Lung (tissue), 12 donors: Measurements from ENCODE around the gene RGCC. TPM values are rescaled to one million over a fixed set of nuclear protein-coding genes. Genes with fewer than 3 reads are reported as not detected.

Source experiments
- ATAC-seq: fragments of 200-7000 bp; cut with Tn5 transposase; one replicate; pipeline ENCODE4 v1.9.1; 2020; ENCODE audit warnings: moderate number of reproducible peaks; ENCODE audit not compliant: insufficient read depth, low FRiP score
- DNase-seq, 3 donors: peaks; one replicate each; pipeline ENCODE4 v3.0.0-alpha.2; 2013 to 2017
- H3K27ac ChIP-seq, 2 donors: one replicate each; pipeline ENCODE4 v1.5.1; 2013; ENCODE audit warnings: mild to moderate bottlenecking in 2 of 2, moderate library complexity in 2 of 2, control low read depth in 1 of 2, inconsistent platforms in 1 of 2, low read depth in 1 of 2, low read length in 1 of 2
- H3K27me3 ChIP-seq, 3 donors: one replicate each; pipeline ENCODE4 v1.5.1; 2013; ENCODE audit warnings: low read length in 2 of 3; ENCODE audit not compliant: control insufficient read depth in 3 of 3, insufficient read depth in 3 of 3
- H3K36me3 ChIP-seq, 4 donors: one replicate each; pipeline ENCODE4 v1.5.1; 2013; ENCODE audit warnings: low read length in 4 of 4, mild to moderate bottlenecking in 1 of 4, moderate library complexity in 1 of 4; ENCODE audit not compliant: control insufficient read depth in 4 of 4, insufficient read depth in 4 of 4
- H3K4me1 ChIP-seq, 5 donors: one replicate each; pipeline ENCODE4 v1.5.1; 2013; ENCODE audit warnings: low read length in 5 of 5, mild to moderate bottlenecking in 2 of 5, moderate library complexity in 1 of 5; ENCODE audit not compliant: control insufficient read depth in 5 of 5, insufficient read depth in 5 of 5
- H3K4me3 ChIP-seq: one replicate; pipeline ENCODE4 v1.5.1; 2013; ENCODE audit warnings: mild to moderate bottlenecking, control low read depth, moderate library complexity
- H3K9ac ChIP-seq, 2 donors: one replicate each; pipeline ENCODE4 v1.5.1; 2013; ENCODE audit warnings: low read length in 2 of 2, control low read depth in 1 of 2; ENCODE audit not compliant: insufficient read depth in 1 of 2
- H3K9me3 ChIP-seq, 4 donors: one replicate each; pipeline ENCODE4 v1.5.1; 2013; ENCODE audit warnings: low read length in 3 of 4, mild to moderate bottlenecking in 1 of 4, moderate library complexity in 1 of 4; ENCODE audit not compliant: control insufficient read depth in 4 of 4, insufficient read depth in 3 of 4
- CTCF ChIP-seq: IDR thresholded peaks from 2 replicates; pipeline ENCODE4 v1.5.1; 2012; ENCODE audit warnings: mild to moderate bottlenecking; ENCODE audit errors: control extremely low read depth, extremely low read depth
- WGBS, 2 donors: extraction: QIAGEN DNeasy Blood & Tissue Kit; methylation state at CpG; one replicate each; pipeline ENCODE4 v1.1.7; 2013; 5-methylcytosine and 5-hydroxymethylcytosine counted together
- polyA plus RNA-seq, 2 donors: library from polyadenylated mRNA; stranded (reverse); fragments of 200-250 nt; gene quantifications; one replicate each; pipeline ENCODE4 v1.2.1, GENCODE V29; 2013
- total RNA-seq, 2 donors: library from RNA; depleted of rRNA in 1 of 2; stranded (reverse); fragments of >200 nt in 1 of 2; gene quantifications; one replicate each; pipeline ENCODE4 v1.2.1, GENCODE V29; 2014 to 2021
- donor health status: control.
- donor health status: control.
- donor health status: Bipolar disorder and iron deficiency.
- donor health status: healthy.
- donor health status: DM: yes; HTN: yes; CAD: no.

RGCC gene
- total and polyA plus RNA-seq, 4 donors = 167 to 359 (median 292) TPM

- H3K27me3 ChIP-seq = no peaks in the 10 kb centered on the region
- H3K4me3 ChIP-seq = no peak overlapping the region
- H3K36me3 ChIP-seq = no peaks in the 10 kb centered on the region
- WGBS, 2 donors = 95% methylated on average over 2 of the region's 2 CpGs
- no peak overlapping the region for H3K9ac ChIP-seq
- no peaks in the 10 kb centered on the region for H3K9me3 ChIP-seq
- ATAC-seq (no peak), DNase-seq (no peak)
- H3K27ac ChIP-seq = no peak overlapping the region
- TF ChIP-seq CTCF = no peak
- H3K4me1 ChIP-seq = no peaks in the 10 kb centered on the region
Observed at GRCh38 chr13:41505209-41505835, 48.0 kb downstream of the RGCC start.

- H3K4me1 ChIP-seq = no peaks in the 10 kb centered on the region
- WGBS, 2 donors = 92 to 93% methylated on average over 1 of the region's 1 CpG
- H3K9ac ChIP-seq = no peak overlapping the region
- no peaks in the 10 kb centered on the region for H3K36me3 ChIP-seq
- no peaks in the 10 kb centered on the region for H3K27me3 ChIP-seq
- ATAC-seq (no peak), DNase-seq (no peak)
- TF ChIP-seq CTCF = no peak
- no peak overlapping the region for H3K27ac ChIP-seq
- H3K4me3 ChIP-seq = no peak overlapping the region
- peaks cover 0 to 2% (median 0%) of the 10 kb centered on the region in 4 donors for H3K9me3 ChIP-seq
Observed at GRCh38 chr13:41506312-41506711, 49.0 kb downstream of the RGCC start.

- Histone ChIP-seq H3K9me3 (peaks cover 0 to 2% (median 0%) of the 10 kb centered on the region in 4 donors), H3K4me3 (no peak overlapping the region), H3K27me3 (no peaks in the 10 kb centered on the region), H3K4me1 (no peaks in the 10 kb centered on the region), H3K27ac (no peak overlapping the region), H3K36me3 (no peaks in the 10 kb centered on the region), H3K9ac (no peak overlapping the region)
- WGBS, 2 donors = 83 to 85% methylated on average over 3 of the region's 3 CpGs
- DNase-seq = no peak
- TF ChIP-seq CTCF = no peak
- no peak for ATAC-seq
Observed at GRCh38 chr13:41509971-41510370, 52.6 kb downstream of the RGCC start.

- no peaks in the 10 kb centered on the region for H3K27me3 ChIP-seq
- no peak overlapping the region for H3K4me3 ChIP-seq
- H3K27ac ChIP-seq = no peak overlapping the region
- H3K36me3 ChIP-seq = no peaks in the 10 kb centered on the region
- peaks cover 0 to 2% (median 0%) of the 10 kb centered on the region in 4 donors for H3K9me3 ChIP-seq
- WGBS, 2 donors = 97 to 98% methylated on average over 1 of the region's 1 CpG
- no peak overlapping the region for H3K9ac ChIP-seq
- H3K4me1 ChIP-seq = no peaks in the 10 kb centered on the region
- DNase-seq (no peak), ATAC-seq (no peak)
- TF ChIP-seq CTCF = no peak
Observed at GRCh38 chr13:41511827-41512226, 54.5 kb downstream of the RGCC start.
